Naive thymus-derived CD8-positive, alpha-beta T cell (primary cell): ENCODE measurements around the gene TMEM98. TPM values are rescaled to one million over a fixed set of nuclear protein-coding genes. Genes with fewer than 3 reads are reported as not detected.
A peak's percentile ranks its signal among the peaks of the same experiment; 100 is the strongest.

Source experiments
- ATAC-seq, 2 donors: fragments of 150-1000 bp; cut with Tn5 transposase in 1 of 2; sonication (Bioruptor Pico), chemical (Tn5 transposase) in 1 of 2; 1 replicate in 1 of 2; 2 replicates in 1 of 2; pipeline ENCODE4 v1.10.0; 2021; ENCODE audit warnings: mild to moderate bottlenecking in 2 of 2, moderate library complexity in 2 of 2
- POLR2A ChIA-PET: fragments of 350-600 bp; sonication (Branson Sonifier 250); formaldehyde crosslinking; loops from one replicate; lab custom pipeline; 2021; ENCODE audit warnings: antibody characterized with exemption; lab: Charles Lee
- DNase-seq, 10 donors: peaks; one replicate each; pipeline versions ENCODE4 v3.0.0 to v3.0.0-alpha.2; 2020 to 2022
- H3K27ac Mint-ChIP-seq, 10 donors: one replicate each; pipeline ENCODE4 v1.8.0; 2020 to 2022; ENCODE audit warnings: mild to moderate bottlenecking in 10 of 10, mixed read lengths in 10 of 10, moderate library complexity in 4 of 10, inconsistent platforms in 1 of 10
- H3K27me3 Mint-ChIP-seq, 5 donors: one replicate each; pipeline ENCODE4 v1.8.0; 2021 to 2022; ENCODE audit warnings: mixed read lengths in 5 of 5
- H3K36me3 Mint-ChIP-seq, 3 donors: one replicate each; pipeline ENCODE4 v1.8.0; 2020 to 2022; ENCODE audit warnings: mixed read lengths in 3 of 3, mild to moderate bottlenecking in 2 of 3, inconsistent platforms in 1 of 3
- H3K4me1 Mint-ChIP-seq, 4 donors: one replicate each; pipeline ENCODE4 v1.8.0; 2021 to 2022; ENCODE audit warnings: mixed read lengths in 4 of 4
- H3K4me3 Mint-ChIP-seq, 10 donors: one replicate each; pipeline ENCODE4 v1.8.0; 2020 to 2022; ENCODE audit warnings: mild to moderate bottlenecking in 10 of 10, mixed read lengths in 10 of 10, moderate library complexity in 6 of 10, inconsistent platforms in 1 of 10
- H3K9me3 Mint-ChIP-seq, 9 donors: one replicate each; pipeline ENCODE4 v1.8.0; 2020 to 2022; ENCODE audit warnings: mixed read lengths in 9 of 9, mild to moderate bottlenecking in 3 of 9, inconsistent platforms in 1 of 9, moderate library complexity in 1 of 9
- polyA plus RNA-seq, 3 donors: library from polyadenylated mRNA; unstranded; fragments of 300-500 nt; fragmentation: Illumina TruSeq; gene quantifications; one replicate each; pipeline ENCODE4 v1.2.3, GENCODE V29; 2021
- total RNA-seq, 8 experiments: library from RNA in 2 of 8; stranded (reverse) in 2 of 8; gene quantifications; one replicate each; pipeline ENCODE4 v1.2.3 and lab custom pipeline; 2021 to 2026

Gene TMEM98
- total and polyA plus RNA-seq, 5 experiments from 2014 or later, result not detected

DNA sequence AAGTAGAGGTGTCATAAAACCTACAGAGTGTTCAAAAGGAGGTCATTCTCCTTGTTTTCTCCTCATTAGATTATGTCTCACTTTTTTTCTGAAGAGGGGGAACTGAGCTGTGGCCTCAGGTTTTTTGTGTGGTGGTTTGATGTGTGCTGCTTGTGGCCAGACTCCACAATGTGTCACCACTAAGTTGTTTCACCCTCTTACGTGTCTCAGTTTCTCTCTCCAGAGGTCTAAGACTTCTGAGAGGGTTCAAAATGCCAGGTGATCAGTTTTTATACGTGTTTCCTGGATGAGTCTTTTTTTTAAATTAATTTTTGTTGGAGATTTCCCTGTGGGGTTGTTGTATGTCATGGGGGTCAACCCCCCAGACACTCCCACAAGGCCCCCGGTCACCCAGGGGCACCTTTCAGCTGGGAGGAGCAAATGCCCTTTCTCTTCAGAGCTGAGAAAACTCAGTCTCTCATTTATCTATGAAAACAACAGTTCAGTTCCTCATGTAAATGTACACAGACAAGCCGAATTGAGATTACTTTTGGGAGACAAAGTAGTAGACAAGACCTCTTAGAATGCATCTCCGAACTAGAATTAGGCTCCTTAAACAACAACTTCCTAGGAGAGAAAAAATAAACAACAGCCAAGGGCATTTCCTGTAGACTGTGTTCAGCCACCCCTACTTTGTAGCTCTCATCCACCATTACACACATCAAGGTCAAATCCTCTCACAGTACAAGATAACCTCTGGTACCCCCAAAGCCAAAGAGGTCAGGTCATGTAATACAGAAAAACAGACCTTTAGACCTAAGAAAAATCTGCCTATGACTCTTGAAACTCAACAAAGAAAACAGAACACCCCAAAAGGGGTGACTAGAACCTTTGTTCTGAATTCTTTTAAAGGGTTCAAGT is 23.9 kb upstream of the TMEM98 start:
- no peaks in the 10 kb centered on the region for H3K36me3 Mint-ChIP-seq
- H3K27ac Mint-ChIP-seq, result peak overlapping the region in 1 of 10 donors; percentile 26
- POLR2A ChIA-PET, result interaction anchor here (0.6 kb wide), 1 partner anchor 176 kb away, joined by 3 read pairs; no protein-coding TSS in a partner anchor
- H3K9me3 Mint-ChIP-seq, result peaks cover 0 to 3% (median 0%) of the 10 kb centered on the region in 9 donors
- no peak for ATAC-seq
- H3K27me3 Mint-ChIP-seq, result peaks cover 13 to 24% (median 16%) of the 10 kb centered on the region in 5 donors
- DNase-seq, result no peak
- peaks cover 0 to 10% (median under 1%) of the 10 kb centered on the region in 4 donors for H3K4me1 Mint-ChIP-seq
- H3K4me3 Mint-ChIP-seq, result no peak overlapping the region

DNA sequence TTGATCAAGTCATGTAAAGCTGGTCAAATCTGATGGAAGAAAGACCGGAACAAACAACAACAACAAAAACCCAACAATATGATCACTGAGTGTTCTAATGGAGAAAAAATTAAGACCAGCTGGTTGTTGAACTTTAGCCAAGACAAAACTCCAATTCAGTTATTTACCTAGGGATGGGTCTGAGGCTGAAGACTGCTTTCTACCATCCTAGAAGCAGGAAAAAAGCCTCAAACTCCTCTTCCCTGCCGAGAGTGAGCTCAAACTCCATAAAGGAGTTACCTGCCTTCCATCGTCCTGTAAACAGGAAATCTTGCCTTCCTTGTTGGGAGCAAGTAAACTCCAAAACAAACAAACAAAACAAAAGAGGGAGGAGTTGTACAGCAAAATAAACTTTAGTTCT is 23.1 kb upstream of the TMEM98 start:
- POLR2A ChIA-PET, result no interaction called here
- Mint-ChIP-seq H3K4me3 (no peak overlapping the region), H3K36me3 (no peaks in the 10 kb centered on the region), H3K9me3 (peaks cover 0 to 3% (median 0%) of the 10 kb centered on the region in 9 donors), H3K4me1 (peaks cover 0 to 10% (median 2%) of the 10 kb centered on the region in 4 donors), H3K27ac (no peak overlapping the region), H3K27me3 (peaks cover 17 to 24% (median 18%) of the 10 kb centered on the region in 5 donors)
- ATAC-seq (no peak), DNase-seq (no peak)

DNA sequence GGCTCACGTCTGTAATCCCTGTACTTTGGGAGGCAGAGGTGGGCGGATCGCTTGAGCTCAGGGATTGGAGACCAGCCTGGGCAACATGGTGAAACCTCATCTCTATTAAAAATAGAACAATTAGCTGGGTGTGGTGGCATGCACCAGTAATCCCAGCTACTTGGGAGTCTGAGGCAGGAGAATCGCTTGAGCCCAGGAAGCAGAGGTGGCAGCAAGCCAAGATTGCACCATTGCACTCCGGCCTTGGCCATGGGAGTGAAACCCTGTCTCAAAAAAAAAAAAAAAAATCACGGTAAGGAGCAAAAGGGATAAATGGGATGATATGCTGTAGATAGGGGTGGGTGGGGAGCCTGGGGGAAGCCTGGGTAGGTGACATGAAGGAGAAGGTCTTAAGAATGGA is 20.4 kb upstream of the TMEM98 start:
- ATAC-seq (no peak), DNase-seq (no peak)
- no peaks in the 10 kb centered on the region for H3K36me3 Mint-ChIP-seq
- peaks cover 17 to 23% (median 19%) of the 10 kb centered on the region in 5 donors for H3K27me3 Mint-ChIP-seq
- H3K4me3 Mint-ChIP-seq, result no peak overlapping the region
- no peak overlapping the region for H3K27ac Mint-ChIP-seq
- H3K9me3 Mint-ChIP-seq, result no peaks in the 10 kb centered on the region
- POLR2A ChIA-PET, result no interaction called here
- peaks cover 0 to 10% (median 2%) of the 10 kb centered on the region in 4 donors for H3K4me1 Mint-ChIP-seq

DNA sequence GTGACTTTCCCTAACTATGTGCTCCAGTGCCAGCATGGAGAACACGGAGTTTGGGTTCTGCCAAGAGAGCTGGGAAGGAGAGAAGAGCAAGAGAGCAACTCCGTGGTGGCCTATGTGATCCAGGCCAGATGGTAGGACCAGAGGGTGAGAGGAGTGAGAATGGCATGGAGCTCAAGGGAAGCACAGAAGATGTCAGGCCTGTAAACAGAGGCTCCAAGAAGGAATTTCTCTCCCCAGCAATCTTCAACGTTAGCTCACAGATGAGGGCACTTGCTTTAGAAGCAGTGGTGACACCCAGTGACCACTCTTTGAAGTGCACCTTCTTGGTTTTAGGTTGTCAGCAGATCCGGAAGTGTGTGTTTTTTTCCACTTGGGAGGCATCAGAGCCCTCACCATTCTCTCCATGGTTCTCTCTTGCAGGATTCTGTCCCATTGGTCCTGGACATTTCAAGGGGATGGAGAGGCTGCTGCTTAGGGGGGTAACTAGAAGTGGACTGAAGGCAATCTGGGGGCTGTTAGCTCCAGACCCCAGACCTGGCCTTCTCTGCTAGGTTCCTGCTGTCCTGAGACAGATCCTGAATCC is 18.1 kb upstream of the TMEM98 start:
- H3K27me3 Mint-ChIP-seq, result peaks cover 12 to 22% (median 15%) of the 10 kb centered on the region in 5 donors
- POLR2A ChIA-PET, result no interaction called here
- peaks cover 0 to 4% (median 0%) of the 10 kb centered on the region in 9 donors for H3K9me3 Mint-ChIP-seq
- peaks cover 0 to 2% (median under 1%) of the 10 kb centered on the region in 4 donors for H3K4me1 Mint-ChIP-seq
- peak; percentile 32 to 46 for ATAC-seq
- no peak overlapping the region for H3K27ac Mint-ChIP-seq
- peak in 8 of 10 donors; percentile 4 to 70 (median 16) for DNase-seq
- no peak overlapping the region for H3K4me3 Mint-ChIP-seq
- no peaks in the 10 kb centered on the region for H3K36me3 Mint-ChIP-seq

DNA sequence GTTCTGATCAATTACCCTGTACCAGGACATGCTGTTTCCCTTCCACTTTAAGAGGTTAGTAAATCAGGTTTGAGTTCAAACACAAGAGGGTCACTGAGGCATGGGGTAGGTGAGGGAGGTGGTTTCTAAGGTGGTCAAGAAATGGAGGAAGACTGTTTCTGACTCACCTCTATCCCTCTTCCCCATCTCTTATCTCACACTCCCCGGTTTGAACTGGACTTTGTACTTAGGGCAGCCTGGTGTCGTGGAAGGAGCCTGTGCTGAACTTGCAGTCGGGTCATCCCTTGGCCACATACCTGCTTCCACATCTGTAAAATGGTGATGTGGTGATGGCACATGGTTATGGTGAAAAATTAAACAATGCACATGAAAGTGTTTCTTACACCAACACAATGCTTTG is 17.2 kb upstream of the TMEM98 start:
- Mint-ChIP-seq H3K27me3 (peaks cover 5 to 14% (median 10%) of the 10 kb centered on the region in 5 donors), H3K4me1 (peaks cover 0 to 2% (median under 1%) of the 10 kb centered on the region in 4 donors), H3K27ac (no peak overlapping the region), H3K4me3 (no peak overlapping the region), H3K9me3 (peaks cover 0 to 5% (median 0%) of the 10 kb centered on the region in 9 donors), H3K36me3 (no peaks in the 10 kb centered on the region)
- POLR2A ChIA-PET, result no interaction called here
- ATAC-seq (no peak), DNase-seq (no peak)

DNA sequence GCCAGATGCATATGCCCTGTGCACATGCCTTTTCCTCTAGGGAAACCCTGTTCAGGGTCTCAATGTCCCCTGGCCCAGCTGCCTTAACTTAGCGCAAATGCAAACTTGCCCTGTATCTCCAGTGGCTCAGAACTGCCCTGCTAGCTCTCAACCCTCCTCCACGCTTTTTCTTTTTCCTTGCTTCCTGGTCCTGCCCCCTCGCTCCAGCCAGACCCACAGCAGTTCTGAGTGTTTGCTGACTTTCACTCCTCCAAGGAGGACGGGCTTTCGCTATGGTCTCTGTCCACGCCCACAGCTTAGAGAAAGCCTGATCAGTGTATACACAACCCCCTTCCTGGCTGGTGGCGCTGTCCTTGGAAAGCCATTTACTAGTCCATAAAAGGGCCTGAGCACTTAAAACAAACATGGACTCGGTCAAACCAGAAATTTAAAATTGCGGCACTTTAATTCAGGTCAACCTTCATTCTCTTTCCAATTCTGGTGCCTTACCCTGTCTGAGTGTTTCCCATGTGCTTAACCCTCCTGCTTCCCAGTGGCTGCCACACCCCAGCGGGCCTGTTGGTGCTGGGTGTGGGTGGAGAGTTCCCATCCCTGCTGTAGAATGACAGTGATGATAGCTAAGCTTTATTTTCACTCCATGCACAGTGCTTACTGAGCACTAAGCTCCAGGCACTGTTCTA is 15.6 kb upstream of the TMEM98 start:
- H3K9me3 Mint-ChIP-seq, result peaks cover 0 to 5% (median 0%) of the 10 kb centered on the region in 9 donors

DNA sequence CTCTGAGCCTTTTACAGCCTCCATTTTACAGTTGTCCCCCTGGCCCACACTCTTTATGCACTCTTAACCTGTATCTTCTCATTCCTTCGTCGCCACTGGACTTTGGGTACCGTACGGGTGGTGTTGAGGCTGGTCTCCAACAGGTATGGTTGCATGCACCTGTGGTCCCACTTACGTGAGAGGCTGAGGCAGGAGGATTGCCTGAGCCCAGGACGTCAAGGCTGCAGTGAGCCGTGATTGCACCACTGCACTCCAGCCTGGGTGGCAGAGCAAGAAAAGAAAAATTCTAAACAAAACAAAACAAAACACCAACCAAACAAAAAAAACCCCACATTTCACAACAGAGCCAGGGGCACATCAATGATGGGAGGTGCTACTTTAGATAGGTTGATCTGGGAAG is 14.4 kb upstream of the TMEM98 start:
- Mint-ChIP-seq H3K27me3 (peaks cover 0 to 14% (median 4%) of the 10 kb centered on the region in 5 donors), H3K9me3 (peaks cover 0 to 5% (median 0%) of the 10 kb centered on the region in 9 donors), H3K27ac (no peak overlapping the region), H3K36me3 (no peaks in the 10 kb centered on the region), H3K4me3 (no peak overlapping the region), H3K4me1 (peaks cover 0 to 4% (median under 1%) of the 10 kb centered on the region in 4 donors)
- POLR2A ChIA-PET, result no interaction called here
- ATAC-seq, result no peak
- DNase-seq, result no peak

More for the DNA sequence above, 15.6 kb upstream of the TMEM98 start:
- Mint-ChIP-seq H3K27me3 (peaks cover 0 to 14% (median 4%) of the 10 kb centered on the region in 5 donors), H3K4me1 (peaks cover 0 to 2% (median under 1%) of the 10 kb centered on the region in 4 donors), H3K36me3 (no peaks in the 10 kb centered on the region), H3K4me3 (no peak overlapping the region), H3K27ac (no peak overlapping the region)
- DNase-seq, result no peak
- ATAC-seq, result no peak
- POLR2A ChIA-PET, result no interaction called here

DNA sequence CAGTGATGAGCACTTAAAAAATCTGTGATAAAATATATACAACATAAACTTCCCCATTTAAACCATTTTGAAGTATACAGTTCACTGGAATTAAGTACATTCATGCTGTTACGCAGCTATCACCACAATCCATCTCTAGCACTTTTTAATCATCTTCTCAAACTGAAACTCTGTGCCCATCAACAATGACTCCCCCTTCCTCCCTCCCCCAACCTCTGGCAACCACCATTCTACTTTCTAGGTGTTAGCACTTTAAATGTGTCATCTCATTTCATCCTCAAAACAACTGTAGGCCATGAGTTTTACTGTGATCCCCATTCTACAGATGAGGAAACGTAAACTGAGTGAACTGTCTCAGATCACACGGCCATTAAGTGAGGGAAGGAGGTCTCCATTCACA is 13.8 kb upstream of the TMEM98 start:
- ATAC-seq, result no peak
- POLR2A ChIA-PET, result no interaction called here

DNA sequence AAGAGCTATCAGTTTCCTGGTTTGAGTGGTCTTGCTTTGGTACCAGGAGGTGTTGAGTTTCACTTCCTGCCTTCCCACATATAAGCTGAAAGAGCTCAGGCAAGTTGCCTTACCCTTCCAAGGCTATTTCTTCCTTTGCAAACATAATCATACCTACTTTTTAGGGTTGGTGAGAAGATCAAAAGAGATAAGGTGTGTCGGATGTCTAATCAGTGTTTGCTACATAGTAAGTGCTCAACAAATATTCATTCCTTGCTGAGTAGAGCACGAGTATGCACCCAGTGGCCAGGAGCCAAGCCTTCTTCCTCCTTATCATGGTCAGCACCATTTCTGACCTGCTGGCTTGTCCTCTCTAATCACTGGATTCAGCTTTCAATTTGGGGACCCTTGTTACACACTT is 12.7 kb upstream of the TMEM98 start:
- H3K27me3 Mint-ChIP-seq, result peaks cover 0 to 8% (median 2%) of the 10 kb centered on the region in 5 donors
- no peak overlapping the region for H3K4me3 Mint-ChIP-seq
- H3K27ac Mint-ChIP-seq, result no peak overlapping the region
- H3K4me1 Mint-ChIP-seq, result peaks cover 0 to 3% (median 0%) of the 10 kb centered on the region in 4 donors
- ATAC-seq (no peak), DNase-seq (no peak)
- H3K9me3 Mint-ChIP-seq, result peaks cover 0 to 5% (median 0%) of the 10 kb centered on the region in 9 donors
- H3K36me3 Mint-ChIP-seq, result no peaks in the 10 kb centered on the region
- POLR2A ChIA-PET, result interaction anchor here (0.9 kb wide), 1 partner anchor 120 kb away, joined by 6 read pairs; no protein-coding TSS in a partner anchor

More for the DNA sequence above, 13.8 kb upstream of the TMEM98 start:
- H3K36me3 Mint-ChIP-seq, result no peaks in the 10 kb centered on the region
- no peak overlapping the region for H3K27ac Mint-ChIP-seq
- no peak overlapping the region for H3K4me3 Mint-ChIP-seq
- DNase-seq, result no peak
- peaks cover 0 to 3% (median under 1%) of the 10 kb centered on the region in 4 donors for H3K4me1 Mint-ChIP-seq
- peaks cover 0 to 5% (median 0%) of the 10 kb centered on the region in 9 donors for H3K9me3 Mint-ChIP-seq
- H3K27me3 Mint-ChIP-seq, result peaks cover 0 to 14% (median 5%) of the 10 kb centered on the region in 5 donors

DNA sequence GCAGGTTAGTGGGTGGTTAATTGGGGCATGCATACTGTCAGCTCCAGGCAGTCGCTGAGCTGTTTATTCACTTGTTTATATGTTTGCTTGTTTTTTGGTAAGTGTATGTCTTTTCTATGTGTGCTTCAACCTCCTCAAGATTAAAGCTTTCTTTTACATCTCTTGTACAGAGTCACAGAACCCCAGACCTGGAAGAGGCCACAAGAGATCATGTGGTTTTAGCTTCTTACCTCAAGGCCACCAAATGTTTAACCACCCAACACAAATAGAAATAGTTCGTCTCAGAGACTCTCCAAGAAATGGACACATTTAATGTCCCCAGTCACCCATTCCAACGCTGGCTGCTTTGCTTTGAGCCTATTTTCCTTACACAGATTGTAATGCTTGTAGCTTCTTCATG is 11.8 kb upstream of the TMEM98 start:
- no peak for DNase-seq
- peaks cover 0 to 8% (median 2%) of the 10 kb centered on the region in 5 donors for H3K27me3 Mint-ChIP-seq
- H3K27ac Mint-ChIP-seq, result no peak overlapping the region
- H3K4me3 Mint-ChIP-seq, result no peak overlapping the region
- POLR2A ChIA-PET, result no interaction called here
- no peak for ATAC-seq
- H3K4me1 Mint-ChIP-seq, result peaks cover 0 to 3% (median 0%) of the 10 kb centered on the region in 4 donors
- H3K36me3 Mint-ChIP-seq, result no peaks in the 10 kb centered on the region
- H3K9me3 Mint-ChIP-seq, result peaks cover 0 to 5% (median 0%) of the 10 kb centered on the region in 9 donors

DNA sequence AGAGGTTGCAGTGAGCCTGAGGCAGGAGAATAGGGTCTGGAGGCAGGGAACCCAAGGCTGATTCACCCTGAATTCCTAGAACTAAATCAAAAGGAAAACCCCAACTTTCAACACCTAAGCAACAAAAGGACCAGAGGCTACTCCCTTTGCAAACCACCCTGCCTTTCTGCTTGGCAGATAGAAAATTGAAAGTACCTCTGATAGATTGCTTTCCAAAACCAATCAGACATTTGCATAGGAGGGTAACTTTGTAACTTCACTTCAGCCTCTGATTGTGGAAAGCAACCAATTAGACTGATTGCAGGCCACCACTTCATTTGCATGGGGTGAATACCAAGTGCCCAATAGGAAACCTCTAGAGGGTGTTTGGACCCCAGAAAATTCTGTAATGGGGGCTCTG is 10.9 kb upstream of the TMEM98 start:
- Mint-ChIP-seq H3K4me3 (no peak overlapping the region), H3K27me3 (peaks cover 0 to 8% (median 2%) of the 10 kb centered on the region in 5 donors), H3K9me3 (peaks cover 0 to 5% (median 0%) of the 10 kb centered on the region in 9 donors), H3K4me1 (peaks cover 0 to 3% (median 0%) of the 10 kb centered on the region in 4 donors), H3K27ac (no peak overlapping the region), H3K36me3 (no peaks in the 10 kb centered on the region)
- POLR2A ChIA-PET, result no interaction called here
- ATAC-seq (no peak), DNase-seq (no peak)

DNA sequence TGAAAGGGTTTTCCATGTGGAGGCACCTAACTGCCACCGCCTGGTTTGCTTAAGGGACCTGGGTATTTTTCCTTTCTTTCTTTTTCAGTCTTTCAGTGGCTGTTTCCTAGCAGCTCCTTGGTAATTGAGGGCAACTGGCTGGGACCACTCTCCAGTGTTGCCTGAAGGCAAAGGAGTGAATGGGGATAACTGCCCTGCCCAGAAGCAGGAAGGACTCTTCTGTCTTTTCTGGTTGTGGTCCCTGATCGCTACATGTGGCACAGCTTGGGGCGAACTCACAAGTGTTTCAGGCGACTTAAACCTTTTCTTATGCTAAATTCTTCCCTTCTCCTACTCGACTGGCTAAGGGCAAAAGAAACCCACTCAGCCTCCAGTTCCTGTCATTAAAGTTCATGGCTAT is 10.1 kb upstream of the TMEM98 start:
- no peak for DNase-seq
- no peak for ATAC-seq
- peaks cover 0 to 5% (median 0%) of the 10 kb centered on the region in 5 donors for H3K27me3 Mint-ChIP-seq
- POLR2A ChIA-PET, result no interaction called here
- peaks cover 0 to 3% (median 0%) of the 10 kb centered on the region in 4 donors for H3K4me1 Mint-ChIP-seq
- H3K4me3 Mint-ChIP-seq, result no peak overlapping the region
- no peak overlapping the region for H3K27ac Mint-ChIP-seq
- H3K36me3 Mint-ChIP-seq, result no peaks in the 10 kb centered on the region
- peaks cover 0 to 5% (median 0%) of the 10 kb centered on the region in 9 donors for H3K9me3 Mint-ChIP-seq
